K562 (cell line): ENCODE data around the gene RILP. TPM values are rescaled to one million over a fixed set of nuclear protein-coding genes. Genes with fewer than 3 reads are reported as not detected.

ENCODE experiments used
- ATAC-seq: fragments of 200-7000 bp; cut with Tn5 transposase; 3 replicates; pipeline ENCODE4 v1.9.1; 2020; ENCODE audit warnings: moderate library complexity
- BruUV-seq: library from RNA; stranded (reverse); fragments of 400-500 nt; replicated peaks from 2 replicates; lab custom pipeline; 2021; lab: Mats Ljungman, UMichigan
- CTCF ChIA-PET: fragments of 300-600 bp; formaldehyde crosslinking; extraction: SDS; loops from one replicate; lab custom pipeline; 2021; ENCODE audit warnings: low intra/inter-chr PET ratio; lab: Yijun Ruan, JAX
- POLR2A ChIA-PET: fragments of 300-600, 350-650 bp; sonication (Branson Sonifier 250); formaldehyde crosslinking; extraction: SDS; loops from one replicate; lab custom pipeline; 2021; ENCODE audit warnings: antibody characterized with exemption, inconsistent platforms; lab: Yijun Ruan, JAX
- DNase-seq, 4 experiments: peaks; one replicate each; pipeline versions ENCODE4 v3.0.0 to v3.0.0-alpha.2; 2011 to 2018; ENCODE audit warnings: low spot score in 3 of 4, mixed read lengths in 3 of 4; ENCODE audit errors: extremely low read depth in 1 of 4
- FAIRE-seq: peaks from 2 replicates; lab custom pipeline; 2011; peaks lifted over from hg19 to GRCh38; lab: Jason Lieb, UNC
- H2AFZ ChIP-seq: 2 replicates; pipeline ENCODE4 v1.6.0; 2011; ENCODE audit warnings: low read depth, low read length, control low read depth, inconsistent platforms
- H3K27ac ChIP-seq: fragments of 200-600 bp; 3 replicates; pipeline ENCODE4 v1.8.0; 2011; ENCODE audit warnings: low read depth, mild to moderate bottlenecking, control low read depth, inconsistent platforms, low read length, moderate library complexity, mixed read lengths; ENCODE audit errors: extremely low read depth
- H3K27me3 ChIP-seq, 2 experiments: fragments of 300-600 bp in 1 of 2; 2 replicates in 1 of 2; 3 replicates in 1 of 2; pipeline versions ENCODE4 v1.6.0 to v1.8.0; 2011; ENCODE audit warnings: inconsistent platforms in 2 of 2, low read length in 2 of 2, mild to moderate bottlenecking in 1 of 2, mixed read lengths in 1 of 2, moderate library complexity in 1 of 2; ENCODE audit not compliant: control insufficient read depth in 2 of 2, insufficient read depth in 2 of 2
- H3K36me3 ChIP-seq: fragments of 300-600 bp; 3 replicates; pipeline ENCODE4 v1.8.0; 2011; ENCODE audit warnings: mild to moderate bottlenecking, low read length, inconsistent platforms; ENCODE audit not compliant: control insufficient read depth, insufficient read depth
- H3K4me1 ChIP-seq, 2 experiments: fragments of 200-600 bp in 1 of 2; replicated peaks in 1 of 2; 2 replicates in 1 of 2; 3 replicates in 1 of 2; pipeline versions ENCODE4 v1.5.1 to v1.8.0; 2011; ENCODE audit warnings: inconsistent platforms in 2 of 2, low read length in 2 of 2, mild to moderate bottlenecking in 1 of 2, mixed read lengths in 1 of 2, moderate library complexity in 1 of 2; ENCODE audit not compliant: control insufficient read depth in 2 of 2, insufficient read depth in 2 of 2
- H3K4me2 ChIP-seq: 2 replicates; pipeline ENCODE4 v1.6.1; 2011; ENCODE audit warnings: low read length, control low read depth, inconsistent platforms, mixed read lengths; ENCODE audit not compliant: insufficient read depth
- H3K4me3 ChIP-seq: fragments of 200-600 bp; sonication (generic), shearing (Covaris generic); 2 replicates; pipeline ENCODE4 v1.5.1; 2016; ENCODE audit warnings: control low read depth, inconsistent platforms
- H3K79me2 ChIP-seq: fragments of 200-600 bp; 3 replicates; pipeline ENCODE4 v1.8.0; 2011; ENCODE audit warnings: low read length, inconsistent platforms; ENCODE audit not compliant: control insufficient read depth, insufficient read depth
- H3K9ac ChIP-seq, 2 experiments: 2 replicates each; pipeline versions ENCODE4 v1.6.0 to v1.6.1; 2011; ENCODE audit warnings: low read depth in 2 of 2, low read length in 2 of 2, control low read depth in 1 of 2, inconsistent platforms in 1 of 2, mild to moderate bottlenecking in 1 of 2, mixed read lengths in 1 of 2; ENCODE audit not compliant: insufficient read depth in 1 of 2
- H3K9me1 ChIP-seq: one replicate; pipeline ENCODE4 v1.6.0; 2011; ENCODE audit warnings: inconsistent platforms, mild to moderate bottlenecking, low read length, moderate library complexity; ENCODE audit not compliant: control insufficient read depth, insufficient read depth
- H3K9me3 ChIP-seq: replicated peaks from 2 replicates; pipeline ENCODE4 v1.5.1; 2011; ENCODE audit warnings: low read depth, low read length, inconsistent platforms; ENCODE audit not compliant: control insufficient read depth, insufficient read depth
- H4K20me1 ChIP-seq: replicated peaks from 2 replicates; pipeline ENCODE4 v1.6.1; 2011; ENCODE audit warnings: low read length, inconsistent platforms, mixed read lengths; ENCODE audit not compliant: control insufficient read depth, insufficient read depth
- ATF7 ChIP-seq: fragments of 450-650 bp; IDR thresholded peaks from 2 replicates; pipeline ENCODE4 v1.7.1; 2014; ENCODE audit warnings: mild to moderate bottlenecking, moderate library complexity
- ESRRA ChIP-seq: fragments of 450-650 bp; IDR thresholded peaks from 2 replicates; pipeline ENCODE4 v1.6.1; 2014; ENCODE audit warnings: low read depth, mild to moderate bottlenecking, moderate library complexity, borderline replicate concordance
- KLF16 ChIP-seq: IDR thresholded peaks from 2 replicates; pipeline ENCODE4 v1.6.1; 2016; ENCODE audit warnings: antibody characterized with exemption
- MED1 ChIP-seq: sonication (generic); formaldehyde crosslinking; IDR thresholded peaks from 2 replicates; pipeline ENCODE4 v1.8.1; 2023; ENCODE audit warnings: missing genetic modification reagents, borderline replicate concordance
- NCOA1 ChIP-seq: fragments of 450-650 bp; IDR thresholded peaks from 2 replicates; pipeline ENCODE4 v1.6.1; 2016; ENCODE audit warnings: low read depth
- TEAD4 ChIP-seq, 2 experiments: sonication (generic) in 1 of 2; formaldehyde crosslinking in 1 of 2; IDR thresholded peaks; 2 replicates each; pipeline versions ENCODE4 v1.6.1 to v1.8.0; 2012 to 2022; ENCODE audit warnings: borderline replicate concordance in 1 of 2, inconsistent platforms in 1 of 2, low read length in 1 of 2, mild to moderate bottlenecking in 1 of 2, missing genetic modification reagents in 1 of 2
- YBX1 ChIP-seq: fragments of 450-650 bp; IDR thresholded peaks from 2 replicates; pipeline ENCODE4 v1.7.1; 2016; ENCODE audit warnings: mild to moderate bottlenecking
- ZNF589 ChIP-seq: fragments of 200-800 bp; sonication (Bioruptor generic); IDR thresholded peaks from 2 replicates; pipeline ENCODE4 v1.6.1; 2016; ENCODE audit warnings: low read depth, missing genetic modification characterization, missing compliant biosample characterization
- WGBS: fragments of 100-300 bp; shearing (Covaris generic); methylation state at CpG from one replicate; pipeline ENCODE4 v1.1.6; 2016; ENCODE audit warnings: low coverage, mixed read lengths; ENCODE audit not compliant: insufficient coverage; ENCODE audit errors: missing lambda C conversion rate; 5-methylcytosine and 5-hydroxymethylcytosine counted together
- in situ Hi-C: fragments of 300-500 bp; cut with MboI; formaldehyde crosslinking; loops from 4 replicates; pipeline ENCODE4 v1.15.0; 2018; ENCODE audit warnings: inconsistent platforms, mixed read lengths
- intact Hi-C: fragments of 100-400 bp; cut with micrococcal nuclease; formaldehyde crosslinking; loops from 2 replicates; pipeline ENCODE4 v1.14.2; 2022
- polyA plus RNA-seq, 8 experiments: library from polyadenylated mRNA; depleted of rRNA in 4 of 8; stranded (reverse) in 5 of 8; unstranded in 3 of 8; fragments of >200 nt; fragmentation: Nextera tagmentation in 2 of 8; fragmentation: Illumina TruSeq in 1 of 8; extraction: Ambion mirVana in 2 of 8; extraction: Trizol in 1 of 8; gene quantifications; 2 replicates each; pipeline versions ENCODE4 v1.2.1 to v1.2.3, GENCODE V29; 2011 to 2014; ENCODE audit warnings: inconsistent platforms in 1 of 8, missing spikeins in 1 of 8
- total RNA-seq, 7 experiments: library from RNA; depleted of rRNA in 6 of 7; stranded (reverse); fragments of >200 nt in 6 of 7; fragmentation: Illumina TruSeq in 2 of 7; extraction: Trizol in 2 of 7; gene quantifications; 2 replicates each; pipeline versions ENCODE4 v1.2.1 to v1.2.3, GENCODE V29; 2011 to 2021; ENCODE audit warnings: low replicate concordance in 1 of 7
- TF ChIP-seq, protein P1 (sequence below), 2 experiments: IDR thresholded peaks in 1 of 2; conservative IDR thresholded peaks in 1 of 2; 2 replicates each; pipeline ENCODE4 v1.6.1; 2016; ENCODE audit warnings: low read depth in 2 of 2, mild to moderate bottlenecking in 1 of 2, missing compliant biosample characterization in 1 of 2, missing genetic modification characterization in 1 of 2, moderate library complexity in 1 of 2

RILP gene
- total and polyA plus RNA-seq, 9 of the 15 experiments (the other 6 are each of a cell fraction or from before 2014, with no cell fraction given) = 0.75 to 54.9 (median 27.8) TPM

DNA sequence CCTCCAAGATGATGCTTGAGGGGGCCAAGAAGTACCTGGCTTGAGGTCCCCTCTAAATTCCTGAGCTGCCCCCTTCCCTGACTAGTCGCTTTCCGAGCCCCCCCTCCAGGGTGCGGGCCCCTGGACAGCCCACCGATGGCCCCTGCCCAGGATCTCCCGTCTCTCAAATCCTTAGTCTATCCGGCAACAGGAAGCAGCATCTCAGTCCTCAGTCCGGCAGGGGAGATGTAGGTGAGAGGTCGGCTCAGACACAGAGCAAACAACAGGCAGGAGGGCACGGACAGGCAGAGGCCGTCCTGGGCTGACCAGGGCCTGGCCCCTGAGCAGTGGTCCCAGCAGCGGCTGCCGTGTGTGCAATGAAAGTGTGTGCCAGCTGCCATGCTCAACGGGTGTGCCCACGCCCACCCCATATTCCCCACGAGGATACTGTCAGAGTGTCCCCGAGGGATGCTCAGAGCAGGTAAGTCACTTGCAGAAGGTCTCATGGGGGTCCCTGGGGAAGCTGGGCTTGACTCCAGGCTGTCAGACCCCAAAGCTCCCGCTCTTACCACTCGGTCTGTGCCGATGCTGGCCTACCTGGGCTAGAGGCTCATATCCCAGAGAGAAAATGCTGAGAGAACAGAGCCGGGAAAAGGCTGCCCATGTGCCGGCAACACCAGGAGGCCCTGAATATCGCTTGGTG, 28.3 kb downstream of the RILP start (continued):
- TF ChIP-seq ZNF589 = no peak
- TF ChIP-seq NCOA1 = no peak
- no peak for TF ChIP-seq ESRRA
- no peak for TF ChIP-seq KLF16
- TF ChIP-seq ATF7 = no peak

DNA sequence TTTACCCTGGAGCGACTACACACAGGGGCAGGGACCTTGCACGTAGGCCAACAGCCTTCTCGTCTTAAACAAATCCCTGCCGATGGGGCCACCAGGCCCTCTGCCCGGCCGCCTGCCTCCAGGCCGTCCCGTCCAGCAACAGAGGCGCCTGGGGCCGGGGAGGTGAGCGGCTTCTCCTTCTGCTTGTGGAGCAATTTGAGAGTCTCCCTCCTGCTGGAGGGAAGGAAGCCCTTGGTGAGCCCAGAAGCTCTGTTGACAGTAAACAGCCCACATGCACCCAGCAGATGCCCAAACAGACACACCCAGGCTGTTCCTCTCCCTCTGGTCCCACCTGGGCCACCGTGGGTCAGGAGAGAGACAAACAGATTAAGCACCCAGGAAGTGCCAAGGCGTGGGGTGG, 29.2 kb downstream of the RILP start:
- Histone ChIP-seq H3K79me2 (no peaks in the 10 kb centered on the region), H4K20me1 (peaks cover 8% of the 10 kb centered on the region; the same call in 1 of the 2 replicates), H2AFZ (no peak overlapping the region), H3K36me3 (no peaks in the 10 kb centered on the region), H3K27me3 (no peaks in the 10 kb centered on the region), H3K4me1 (peaks cover 8 to 39% of the 10 kb centered on the region in 2 experiments; a peak in 4 of 5 replicates), H3K4me2 (no peak overlapping the region), H3K4me3 (no peak overlapping the region), H3K9me1 (no peaks in the 10 kb centered on the region), H3K27ac (no peak overlapping the region)
- FAIRE-seq (no peak), ATAC-seq (no peak), DNase-seq (no peak)
- ChIA-PET CTCF (no interaction called here), POLR2A (no interaction called here)
- intact Hi-C loops (no loop called here), in situ Hi-C loops (no loop called here)
- WGBS = 51% methylated on average over 5 of the region's 13 CpGs
- BruUV-seq = no TSS peak
- TF ChIP-seq YBX1 (no peak), MED1 (no peak), TEAD4 (IDR thresholded peaks at IDR 0.05; ENCODE audit: low read length) (no peak), TEAD4 (CRISPR knock-in tag; IDR thresholded peaks at IDR 0.05; ENCODE audit: borderline replicate concordance) (no peak)
- TF ChIP-seq, protein P1, sequence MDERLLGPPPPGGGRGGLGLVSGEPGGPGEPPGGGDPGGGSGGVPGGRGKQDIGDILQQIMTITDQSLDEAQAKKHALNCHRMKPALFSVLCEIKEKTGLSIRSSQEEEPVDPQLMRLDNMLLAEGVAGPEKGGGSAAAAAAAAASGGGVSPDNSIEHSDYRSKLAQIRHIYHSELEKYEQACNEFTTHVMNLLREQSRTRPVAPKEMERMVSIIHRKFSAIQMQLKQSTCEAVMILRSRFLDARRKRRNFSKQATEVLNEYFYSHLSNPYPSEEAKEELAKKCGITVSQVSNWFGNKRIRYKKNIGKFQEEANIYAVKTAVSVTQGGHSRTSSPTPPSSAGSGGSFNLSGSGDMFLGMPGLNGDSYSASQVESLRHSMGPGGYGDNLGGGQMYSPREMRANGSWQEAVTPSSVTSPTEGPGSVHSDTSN (CRISPR knock-in tag; IDR thresholded peaks at IDR 0.05; ENCODE audit: low read depth) = no peak
- TF ChIP-seq, protein P1 (tag; conservative IDR thresholded peaks at IDR 0.05; ENCODE audit: low read depth) = no peak
- TF ChIP-seq, all 486 proteins: peak for 0
- H3K9me3 ChIP-seq = no peaks in the 10 kb centered on the region
- H3K9ac ChIP-seq = no peak overlapping the region
